Natural killer cell (primary cell): ENCODE data around the gene IL10RA. TPM values are rescaled to one million over a fixed set of nuclear protein-coding genes. Genes with fewer than 3 reads are reported as not detected.
A peak's percentile ranks its signal among the peaks of the same experiment; 100 is the strongest.
"Not testable (repeated sequence)": the region's sequence is repeated elsewhere in the genome, so short reads cannot be mapped to it uniquely, and the experiment has no call there.

ENCODE experiments used
- ATAC-seq, 3 donors: fragments of 150-1000 bp in 2 of 3; fragments of 200-7000 bp in 1 of 3; cut with Tn5 transposase; 1 replicate in 1 of 3; 2 replicates in 2 of 3; pipeline ENCODE4 v1.10.0; 2021; ENCODE audit warnings: mild to moderate bottlenecking in 2 of 3, moderate library complexity in 2 of 3
- DNase-seq, 2 donors: peaks; one replicate each; pipeline versions ENCODE4 v3.0.0 to v3.0.0-alpha.2; 2013 to 2021; ENCODE audit warnings: mixed read lengths in 1 of 2
- H3K27ac ChIP-seq: one replicate; pipeline ENCODE4 v1.5.1; 2013; ENCODE audit warnings: mild to moderate bottlenecking, low read length
- H3K27me3 ChIP-seq: one replicate; pipeline ENCODE4 v1.6.1; 2013; ENCODE audit warnings: low read length; ENCODE audit not compliant: control insufficient read depth, insufficient read depth
- H3K36me3 ChIP-seq: one replicate; pipeline ENCODE4 v1.6.1; 2013; ENCODE audit warnings: low read length; ENCODE audit not compliant: control insufficient read depth, insufficient read depth
- H3K4me1 ChIP-seq: one replicate; pipeline ENCODE4 v1.6.1; 2013; ENCODE audit warnings: low read length; ENCODE audit not compliant: control insufficient read depth, insufficient read depth
- H3K4me3 ChIP-seq: one replicate; pipeline ENCODE4 v1.5.1; 2013; ENCODE audit warnings: low read length
- H3K9me3 ChIP-seq: one replicate; pipeline ENCODE4 v1.6.1; 2013; ENCODE audit warnings: low read length; ENCODE audit not compliant: control insufficient read depth, insufficient read depth
- H3K27ac Mint-ChIP-seq, 2 donors: one replicate each; pipeline ENCODE4 v1.8.0; 2022; ENCODE audit warnings: mild to moderate bottlenecking in 2 of 2, mixed read lengths in 2 of 2, moderate library complexity in 1 of 2
- H3K27me3 Mint-ChIP-seq, 2 donors: one replicate each; pipeline ENCODE4 v1.8.0; 2022; ENCODE audit warnings: low read depth in 2 of 2, mixed read lengths in 2 of 2
- H3K36me3 Mint-ChIP-seq: one replicate; pipeline ENCODE4 v1.8.0; 2022; ENCODE audit warnings: mixed read lengths
- H3K4me1 Mint-ChIP-seq, 2 donors: one replicate each; pipeline ENCODE4 v1.8.0; 2022; ENCODE audit warnings: mixed read lengths in 2 of 2
- H3K4me3 Mint-ChIP-seq: one replicate; pipeline ENCODE4 v1.8.0; 2022; ENCODE audit warnings: mild to moderate bottlenecking, moderate library complexity, mixed read lengths
- H3K9me3 Mint-ChIP-seq, 2 donors: one replicate each; pipeline ENCODE4 v1.8.0; 2022; ENCODE audit warnings: mixed read lengths in 2 of 2
- CTCF ChIP-seq: fragments of 200-600 bp; IDR thresholded peaks from one replicate; pipeline ENCODE4 v1.8.0; 2022; ENCODE audit warnings: antibody characterized with exemption
- WGBS: methylation state at CpG from one replicate; pipeline ENCODE4 v1.1.7; 2013; ENCODE audit warnings: missing lambda C conversion rate; ENCODE audit not compliant: insufficient coverage; 5-methylcytosine and 5-hydroxymethylcytosine counted together
- intact Hi-C: fragments of 100-400 bp; cut with micrococcal nuclease; formaldehyde crosslinking; loops from one replicate; pipeline ENCODE4 v1.14.2; 2022
- total RNA-seq, 4 donors: library from RNA; stranded (reverse); fragments of 120-200 nt in 1 of 4; gene quantifications; one replicate each; pipeline versions ENCODE4 v1.2.3 to v1.2.4, GENCODE V29; 2013 to 2022

The IL10RA gene
- total RNA-seq, 3 donors from 2014 or later (not counting 1 experiment from before 2014, with no cell fraction given), result 263 to 286 (median 268) TPM

GRCh38 chr11:118006153-118006534 lies 19.9 kb downstream of the IL10RA start:
- Histone ChIP-seq H3K27me3 (no peaks in the 10 kb centered on the region), H3K4me1 (peaks cover 99% of the 10 kb centered on the region), H3K36me3 (peaks cover 4% of the 10 kb centered on the region), H3K9me3 (no peaks in the 10 kb centered on the region), H3K4me3 (no peak overlapping the region), H3K27ac (peak overlapping the region; percentile 92)
- WGBS, result 86% methylated on average over 4 of the region's 4 CpGs
- no peak for TF ChIP-seq CTCF
- Mint-ChIP-seq H3K27me3 (no peaks in the 10 kb centered on the region), H3K4me3 (no peak overlapping the region), H3K36me3 (no peaks in the 10 kb centered on the region), H3K9me3 (peaks cover 0 to 6% of the 10 kb centered on the region in 2 donors), H3K27ac (peak overlapping the region; percentile 93 to 97), H3K4me1 (peaks cover 98 to 100% of the 10 kb centered on the region in 2 donors)
- DNase-seq, result no peak
- no peak for ATAC-seq
- intact Hi-C loops, result loop anchor here (2.0 to 10.0 kb wide), 3 partner anchors 39 to 219 kb away; partner anchors contain the start of gene JAML

GRCh38 chr11:118007040-118007439 lies 20.8 kb downstream of the IL10RA start:
- DNase-seq, result peak in 1 of 2 donors; percentile 43
- Histone ChIP-seq H3K4me3 (no peak overlapping the region), H3K36me3 (no peaks in the 10 kb centered on the region), H3K4me1 (peaks cover 99% of the 10 kb centered on the region), H3K27me3 (no peaks in the 10 kb centered on the region), H3K27ac (peak overlapping the region; percentile 92), H3K9me3 (no peaks in the 10 kb centered on the region)
- Mint-ChIP-seq H3K4me1 (peaks cover 95 to 100% of the 10 kb centered on the region in 2 donors), H3K27me3 (no peaks in the 10 kb centered on the region), H3K27ac (peak overlapping the region; percentile 93 to 96), H3K36me3 (no peaks in the 10 kb centered on the region), H3K4me3 (peak overlapping the region; percentile 93), H3K9me3 (peaks cover 0 to 6% of the 10 kb centered on the region in 2 donors)
- 33% methylated on average over 2 of the region's 5 CpGs for WGBS
- ATAC-seq, result peak in 1 of 3 donors; percentile 1
- intact Hi-C loops, result loop anchor here (1.0 to 10.0 kb wide), 5 partner anchors 21 to 218 kb away; partner anchors contain the start of genes IL10RA and JAML
- no peak for TF ChIP-seq CTCF

- H3K4me3 ChIP-seq, H3K36me3 ChIP-seq, H3K9me3 ChIP-seq, H3K27me3 Mint-ChIP-seq, H3K27me3 ChIP-seq, H3K9me3 Mint-ChIP-seq, H3K36me3 Mint-ChIP-seq: not testable (repeated sequence)
- ATAC-seq (peak; percentile 57 to 82 (median 75)), DNase-seq (peak; percentile 48 to 70)
- peak overlapping the region; percentile 93 to 96 for H3K27ac Mint-ChIP-seq
- 9% methylated on average over 10 of the region's 11 CpGs for WGBS
- H3K4me3 Mint-ChIP-seq, result peak overlapping the region; percentile 93
- intact Hi-C loops, result loop anchor here (1.0 to 10.0 kb wide), 5 partner anchors 21 to 217 kb away; partner anchors contain the start of genes IL10RA and JAML
- Histone ChIP-seq H3K4me1 (peaks cover 99% of the 10 kb centered on the region), H3K27ac (peak overlapping the region; percentile 92)
- H3K4me1 Mint-ChIP-seq, result peaks cover 95 to 100% of the 10 kb centered on the region in 2 donors
Observed at GRCh38 chr11:118007563-118008270, 21.5 kb downstream of the IL10RA start.

- 9% methylated on average over 4 of the region's 4 CpGs for WGBS
- H3K27ac Mint-ChIP-seq, result peak overlapping the region; percentile 93 to 96
- no peak overlapping the region for H3K4me3 ChIP-seq
- no peaks in the 10 kb centered on the region for H3K36me3 ChIP-seq
- no peak for TF ChIP-seq CTCF
- H3K4me3 Mint-ChIP-seq, result peak overlapping the region; percentile 93
- H3K27ac ChIP-seq, result peak overlapping the region; percentile 92
- peak in 1 of 2 donors; percentile 12 for DNase-seq
- no peaks in the 10 kb centered on the region for H3K36me3 Mint-ChIP-seq
- H3K27me3 Mint-ChIP-seq, result no peaks in the 10 kb centered on the region
- H3K9me3 Mint-ChIP-seq, result peaks cover 0 to 6% of the 10 kb centered on the region in 2 donors
- H3K27me3 ChIP-seq, result no peaks in the 10 kb centered on the region
- H3K4me1 ChIP-seq, result peaks cover 100% of the 10 kb centered on the region
- intact Hi-C loops, result loop anchor here (5.0 to 10.0 kb wide), 2 partner anchors 41 to 216 kb away; partner anchors contain the start of gene JAML
- H3K9me3 ChIP-seq, result no peaks in the 10 kb centered on the region
- ATAC-seq, result no peak
- peaks cover 95 to 99% of the 10 kb centered on the region in 2 donors for H3K4me1 Mint-ChIP-seq
Observed at GRCh38 chr11:118008271-118008911, 22.2 kb downstream of the IL10RA start.
